Astrocyte of the spinal cord (primary cell): ENCODE data around the gene FNDC3B.
A peak's percentile ranks its signal among the peaks of the same experiment; 100 is the strongest.

ENCODE experiments used
- DNase-seq: peaks from one replicate; pipeline ENCODE4 v3.0.0; 2011; ENCODE audit warnings: low read depth, low spot score
- H3K4me3 ChIP-seq: 2 replicates; pipeline ENCODE4 v1.5.1; 2011; ENCODE audit warnings: low read depth, mild to moderate bottlenecking, low read length, moderate library complexity
- in situ Hi-C: cut with HindIII; loops from 2 replicates; pipeline ENCODE4 v1.10.0; 2017; ENCODE audit warnings: low sequenced_read_pairs
- TF ChIP-seq, protein P1 (sequence below): IDR thresholded peaks from 2 replicates; pipeline ENCODE4 v1.5.1; 2012; ENCODE audit warnings: low read depth, mild to moderate bottlenecking, low read length, inconsistent platforms

FNDC3B gene

DNA sequence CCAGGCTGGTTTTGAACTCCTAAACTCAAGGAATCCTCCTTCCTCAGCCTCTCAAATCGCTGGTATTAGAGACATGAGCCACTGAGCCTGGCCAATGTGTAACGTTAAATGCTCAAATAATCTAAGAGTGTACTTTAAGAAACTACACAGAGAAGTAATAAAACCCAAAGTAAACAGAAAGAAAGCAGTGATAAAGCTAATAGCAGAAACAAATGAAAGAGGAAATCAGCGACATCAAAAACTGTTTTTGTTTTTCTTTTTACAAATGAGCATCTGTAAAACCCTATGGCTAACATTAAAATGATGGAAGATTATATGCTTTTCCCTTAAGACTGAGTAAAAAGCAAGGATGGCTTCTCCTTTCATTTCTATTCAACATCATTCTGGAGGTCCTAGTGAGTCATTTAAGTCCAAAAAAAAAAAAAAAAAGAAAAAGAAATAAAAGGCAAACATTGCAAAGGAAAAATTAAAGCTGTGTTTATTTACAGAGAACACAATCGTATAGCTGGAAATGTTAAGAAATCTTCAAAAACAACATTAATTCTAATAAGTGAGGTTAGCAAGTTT, 36.8 kb upstream of the FNDC3B start:
- DNase-seq = peak; percentile 15
- in situ Hi-C loops = no loop called here
- TF ChIP-seq, protein P1, sequence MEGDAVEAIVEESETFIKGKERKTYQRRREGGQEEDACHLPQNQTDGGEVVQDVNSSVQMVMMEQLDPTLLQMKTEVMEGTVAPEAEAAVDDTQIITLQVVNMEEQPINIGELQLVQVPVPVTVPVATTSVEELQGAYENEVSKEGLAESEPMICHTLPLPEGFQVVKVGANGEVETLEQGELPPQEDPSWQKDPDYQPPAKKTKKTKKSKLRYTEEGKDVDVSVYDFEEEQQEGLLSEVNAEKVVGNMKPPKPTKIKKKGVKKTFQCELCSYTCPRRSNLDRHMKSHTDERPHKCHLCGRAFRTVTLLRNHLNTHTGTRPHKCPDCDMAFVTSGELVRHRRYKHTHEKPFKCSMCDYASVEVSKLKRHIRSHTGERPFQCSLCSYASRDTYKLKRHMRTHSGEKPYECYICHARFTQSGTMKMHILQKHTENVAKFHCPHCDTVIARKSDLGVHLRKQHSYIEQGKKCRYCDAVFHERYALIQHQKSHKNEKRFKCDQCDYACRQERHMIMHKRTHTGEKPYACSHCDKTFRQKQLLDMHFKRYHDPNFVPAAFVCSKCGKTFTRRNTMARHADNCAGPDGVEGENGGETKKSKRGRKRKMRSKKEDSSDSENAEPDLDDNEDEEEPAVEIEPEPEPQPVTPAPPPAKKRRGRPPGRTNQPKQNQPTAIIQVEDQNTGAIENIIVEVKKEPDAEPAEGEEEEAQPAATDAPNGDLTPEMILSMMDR = no peak
- no peak overlapping the region for H3K4me3 ChIP-seq

DNA sequence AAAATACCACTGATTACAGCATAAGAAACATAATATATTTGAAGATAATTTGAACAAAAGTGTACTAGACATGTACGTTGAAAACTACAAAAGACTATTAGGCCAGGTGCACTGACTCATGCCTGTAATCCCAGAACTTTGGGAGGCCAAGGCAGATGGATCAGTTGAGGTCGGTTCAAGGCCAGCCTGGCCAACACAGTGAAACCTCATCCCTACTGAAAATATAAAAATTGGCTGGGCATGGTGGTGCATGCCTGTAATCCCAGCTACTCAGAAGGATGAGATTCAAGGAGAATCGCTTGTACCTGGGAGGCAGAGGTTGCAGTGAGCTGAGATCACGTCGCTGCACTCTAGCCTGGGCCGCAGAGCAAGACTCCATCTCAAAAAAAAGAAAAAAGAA, 36.2 kb upstream of the FNDC3B start:
- DNase-seq = no peak
- TF ChIP-seq, protein P1 = no peak
- no peak overlapping the region for H3K4me3 ChIP-seq
- in situ Hi-C loops = no loop called here

DNA sequence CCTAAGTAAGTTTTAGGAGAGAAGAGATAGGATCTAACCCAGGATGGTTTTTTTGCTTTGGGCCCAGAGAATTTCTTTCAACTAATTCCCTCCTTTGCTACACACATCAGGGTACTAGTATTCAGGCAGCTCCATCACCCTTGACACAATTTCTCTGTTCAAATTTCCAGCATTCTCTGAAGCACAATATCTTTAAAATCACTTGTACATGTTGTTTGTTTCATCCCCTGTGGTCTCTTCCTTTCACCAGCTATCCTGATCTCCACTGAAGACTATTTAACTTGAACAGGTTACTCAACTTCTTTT, 32.4 kb upstream of the FNDC3B start:
- DNase-seq = no peak
- in situ Hi-C loops = no loop called here
- H3K4me3 ChIP-seq = no peak overlapping the region
- TF ChIP-seq, protein P1 = no peak

DNA sequence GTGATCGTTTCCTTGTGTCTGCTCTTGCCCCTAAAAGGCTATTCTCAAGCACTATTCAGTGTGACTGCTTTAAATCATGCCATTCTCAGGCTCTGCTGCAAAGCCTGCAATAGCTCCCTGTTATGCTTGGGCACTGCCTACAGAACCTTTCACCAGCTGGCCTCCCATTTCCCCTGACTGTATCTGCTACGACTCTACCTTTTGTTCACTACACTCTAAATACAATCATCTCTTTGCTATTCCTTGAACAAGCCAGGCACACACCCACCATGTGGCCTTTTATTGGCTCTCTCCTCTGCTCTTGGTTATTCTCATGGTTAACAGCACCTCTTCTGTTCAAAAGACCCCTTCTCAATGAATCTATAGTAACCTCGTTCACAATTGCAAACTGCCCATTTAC, 29.6 kb upstream of the FNDC3B start:
- in situ Hi-C loops = no loop called here
- TF ChIP-seq, protein P1 = no peak
- H3K4me3 ChIP-seq = no peak overlapping the region
- DNase-seq = no peak

DNA sequence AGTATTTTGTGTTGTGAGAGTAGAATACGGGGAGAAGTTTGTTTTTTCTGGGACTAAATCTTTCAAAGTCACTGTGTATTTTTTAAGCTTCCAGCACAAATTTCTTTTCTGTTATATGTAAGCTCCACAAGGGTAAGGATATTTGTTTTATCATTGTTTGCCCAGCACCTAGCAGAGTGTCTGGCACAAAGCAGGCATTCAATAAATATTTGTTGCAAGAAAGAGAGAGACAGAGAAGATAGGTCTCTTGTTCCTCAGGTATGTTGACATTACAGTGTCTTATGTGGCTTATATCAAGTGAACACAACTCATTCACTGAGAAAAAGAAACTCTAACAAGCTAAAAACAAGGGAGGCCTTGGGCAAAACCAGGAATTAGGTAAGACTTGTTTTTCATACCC, 26.6 kb upstream of the FNDC3B start:
- in situ Hi-C loops = no loop called here
- TF ChIP-seq, protein P1 = no peak
- DNase-seq = no peak
- H3K4me3 ChIP-seq = no peak overlapping the region

DNA sequence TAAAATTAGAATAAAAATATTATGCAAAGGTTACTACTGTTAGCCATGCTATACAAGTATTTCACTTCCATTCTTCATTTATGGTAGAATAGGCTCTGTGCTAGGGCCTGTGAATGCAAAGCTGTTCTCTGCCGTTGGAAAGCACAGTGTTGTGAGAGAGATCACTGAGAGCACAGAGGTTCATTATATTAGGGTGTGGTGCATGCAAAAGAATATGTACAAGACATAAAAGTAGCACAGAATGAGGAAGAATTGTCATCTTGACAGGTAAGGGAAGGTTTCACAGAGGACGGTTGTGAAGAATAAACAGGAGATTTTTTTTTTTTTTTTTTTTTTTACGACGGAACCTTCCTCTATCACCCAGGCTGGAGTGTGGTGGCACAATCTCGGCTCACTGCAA, 25.2 kb upstream of the FNDC3B start:
- DNase-seq = no peak
- no peak overlapping the region for H3K4me3 ChIP-seq
- TF ChIP-seq, protein P1 = no peak
- in situ Hi-C loops = no loop called here

DNA sequence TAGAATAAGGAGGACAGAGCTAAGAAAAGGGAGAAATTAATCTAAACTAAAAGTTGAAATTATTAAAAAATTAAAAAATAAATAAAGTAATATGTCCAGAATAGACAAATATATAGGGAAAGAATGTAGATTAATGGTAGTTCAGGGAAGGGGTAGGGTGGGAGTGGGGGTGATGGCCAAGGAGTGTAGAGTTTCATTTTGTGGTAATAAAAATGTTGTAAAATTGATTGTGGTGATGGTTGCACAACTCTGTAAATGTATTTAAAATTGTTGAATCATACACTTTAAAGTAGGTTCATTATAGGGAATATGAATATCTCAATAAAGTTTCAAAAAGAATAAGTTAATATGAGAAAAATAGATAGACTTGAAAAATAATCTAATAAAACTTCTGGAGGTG, 21.0 kb upstream of the FNDC3B start:
- DNase-seq = no peak
- TF ChIP-seq, protein P1 = no peak
- no peak overlapping the region for H3K4me3 ChIP-seq
- in situ Hi-C loops = no loop called here
